Ramos (cell line): Measurements from ENCODE around the gene TOP1.

Experiments used
- in situ Hi-C: fragments of 300-500 bp; cut with MboI; formaldehyde crosslinking; loops from one replicate; pipeline ENCODE4 v1.14.3; 2022; ENCODE audit warnings: low sequenced_read_pairs; ENCODE audit not compliant: unreplicated experiment

The TOP1 gene

DNA sequence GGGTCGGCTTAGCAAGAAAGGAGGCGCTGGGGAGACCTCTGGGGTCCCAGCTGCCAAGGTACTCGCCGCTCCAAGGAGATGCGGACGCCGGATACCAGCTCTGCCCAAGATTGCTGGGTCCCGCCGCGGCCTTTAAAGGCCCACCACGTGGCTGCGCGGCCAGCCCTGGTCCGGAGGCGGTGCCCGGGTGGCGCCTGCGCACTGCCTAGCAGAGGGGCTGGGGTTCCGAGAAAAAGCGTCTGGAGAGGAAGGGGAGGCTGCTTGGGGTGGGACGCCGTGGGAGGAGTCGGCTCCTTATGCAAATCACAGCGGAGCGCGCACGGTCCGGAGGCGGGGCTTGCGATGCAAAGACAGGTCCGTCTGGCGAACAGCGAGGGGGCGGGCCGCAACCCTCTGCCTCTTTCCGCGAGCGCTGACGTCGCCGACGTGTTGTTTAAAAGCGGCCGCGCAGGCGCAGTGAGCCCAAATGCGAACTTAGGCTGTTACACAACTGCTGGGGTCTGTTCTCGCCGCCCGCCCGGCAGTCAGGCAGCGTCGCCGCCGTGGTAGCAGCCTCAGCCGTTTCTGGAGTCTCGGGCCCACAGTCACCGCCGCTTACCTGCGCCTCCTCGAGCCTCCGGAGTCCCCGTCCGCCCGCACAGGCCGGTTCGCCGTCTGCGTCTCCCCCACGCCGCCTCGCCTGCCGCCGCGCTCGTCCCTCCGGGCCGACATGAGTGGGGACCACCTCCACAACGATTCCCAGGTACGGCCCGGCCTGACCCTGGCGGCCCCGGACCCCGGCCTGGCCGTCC is at the start of gene TOP1:
Gene TOP1, plus strand, starts transcription at position 464 of the 791 bp plus-strand sequence. Its CDS starts 246 bp downstream, at position 710.
- in situ Hi-C loops = no loop called here

GRCh38 chr20:40979247-40979646 is 49.4 kb upstream of the TOP1 start:
- in situ Hi-C loops = no loop called here

DNA sequence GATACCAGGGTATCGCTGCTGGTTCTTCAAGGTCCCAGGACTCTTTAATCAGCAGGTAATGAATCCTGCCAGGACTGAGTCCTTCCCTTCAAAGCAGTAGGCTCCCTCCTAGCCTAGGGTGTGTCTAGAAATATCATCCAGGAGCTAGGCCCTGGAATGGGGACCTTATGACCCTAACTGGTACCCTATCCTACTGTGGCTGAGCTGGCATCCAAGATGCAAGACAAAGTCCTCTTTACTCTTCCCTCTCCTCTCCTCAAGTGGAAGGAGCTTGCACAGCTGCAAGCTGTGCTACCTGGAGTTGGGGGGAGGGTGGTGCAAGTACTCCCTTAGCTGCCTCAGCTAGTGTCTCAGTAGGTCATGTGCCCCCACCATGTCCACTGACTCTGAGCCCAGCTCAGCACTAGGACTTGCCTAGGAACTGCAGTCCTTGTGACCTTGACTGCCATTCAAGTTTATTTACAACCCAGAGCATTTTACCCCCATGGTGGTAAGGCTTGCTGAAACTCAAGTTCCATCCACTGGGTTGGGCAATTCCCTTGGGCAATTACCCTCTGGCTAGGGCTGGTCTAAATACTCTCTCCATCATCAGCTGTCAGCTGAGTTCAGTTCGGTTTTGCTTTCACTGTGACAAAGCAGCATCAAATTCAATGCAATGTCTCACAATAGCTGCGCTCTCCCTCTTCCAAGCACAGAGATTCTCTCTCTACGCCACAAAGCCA is 48.4 kb upstream of the TOP1 start:
- in situ Hi-C loops = no loop called here

DNA sequence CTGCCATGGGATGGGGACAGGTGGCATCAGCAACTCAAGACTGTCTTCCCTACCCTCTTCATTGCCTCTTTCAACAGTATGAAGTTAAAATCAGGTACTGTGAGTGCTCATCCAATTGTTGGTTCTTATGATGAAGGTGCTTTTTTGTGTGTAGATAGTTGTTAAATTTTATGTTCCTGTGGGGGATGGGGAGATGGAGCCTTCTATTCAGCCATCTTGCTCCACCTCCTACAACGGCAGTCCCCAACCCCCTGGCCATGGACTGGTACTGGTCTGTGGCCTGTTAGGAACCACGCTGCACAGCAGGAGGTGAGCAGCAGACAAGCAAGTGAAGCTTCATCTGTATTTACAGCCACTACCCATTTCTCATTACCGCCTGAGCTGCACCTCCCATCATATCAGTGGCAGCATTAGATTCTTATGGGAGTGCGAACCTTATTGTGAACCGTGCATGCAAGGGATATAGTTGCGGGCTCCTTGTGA is 47.8 kb upstream of the TOP1 start:
- in situ Hi-C loops = no loop called here

DNA sequence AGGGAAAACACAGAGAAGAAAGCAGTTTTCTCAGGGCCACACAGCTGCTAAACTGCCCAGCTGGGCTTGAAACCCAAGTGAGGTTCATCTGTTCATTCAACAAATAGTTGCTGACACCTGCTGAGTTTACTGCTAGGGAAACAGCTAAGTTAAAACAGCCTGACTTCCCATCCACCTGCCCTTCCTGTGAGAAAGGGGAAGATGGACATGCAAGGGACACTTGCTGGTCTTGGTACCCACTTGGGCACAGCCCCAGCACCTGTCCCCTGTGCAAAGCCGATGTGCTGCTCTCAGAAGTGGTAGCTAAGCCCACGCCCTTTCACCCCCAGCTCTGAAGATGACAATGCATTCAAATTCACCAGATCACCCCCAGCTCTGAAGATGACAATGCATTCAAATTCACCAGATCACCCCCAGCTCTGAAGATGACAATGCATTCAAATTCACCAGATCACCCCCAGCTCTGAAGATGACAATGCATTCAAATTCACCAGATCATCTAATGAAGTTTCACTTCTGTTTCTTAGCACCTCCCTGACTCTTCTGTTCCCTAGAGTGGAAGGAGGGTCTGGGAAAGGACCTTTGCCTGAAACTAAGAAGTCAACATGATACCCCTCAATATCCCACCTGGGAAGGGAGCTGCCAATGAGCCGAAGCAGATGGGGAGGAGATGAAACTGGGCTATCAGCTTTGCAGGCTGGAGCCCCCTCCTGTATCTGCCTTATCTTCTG is 46.0 kb upstream of the TOP1 start:
- in situ Hi-C loops = no loop called here

- in situ Hi-C loops = no loop called here
Observed at GRCh38 chr20:40983898-40984297, 44.7 kb upstream of the TOP1 start.

DNA sequence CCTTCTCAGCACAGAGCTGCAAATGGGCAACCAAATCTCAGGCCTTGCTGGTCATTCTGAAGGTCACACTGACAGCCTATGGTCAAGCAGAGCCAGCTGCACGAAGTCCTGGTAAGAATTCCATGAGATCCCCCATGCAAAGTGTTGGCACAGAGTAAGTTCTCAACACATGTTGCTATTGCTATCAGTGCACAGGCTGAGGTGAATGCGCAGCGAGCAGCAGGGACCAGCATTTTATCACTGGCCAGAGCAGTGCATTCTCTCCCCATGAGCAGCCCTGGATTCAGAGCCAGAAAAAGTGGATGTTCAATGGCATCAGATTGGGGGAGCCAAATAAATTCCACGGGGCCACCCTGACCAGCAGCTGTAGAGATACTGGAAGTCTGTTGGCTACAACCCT is 44.1 kb upstream of the TOP1 start:
- in situ Hi-C loops = no loop called here

GRCh38 chr20:40986774-40987173 is 41.8 kb upstream of the TOP1 start:
- in situ Hi-C loops = no loop called here

DNA sequence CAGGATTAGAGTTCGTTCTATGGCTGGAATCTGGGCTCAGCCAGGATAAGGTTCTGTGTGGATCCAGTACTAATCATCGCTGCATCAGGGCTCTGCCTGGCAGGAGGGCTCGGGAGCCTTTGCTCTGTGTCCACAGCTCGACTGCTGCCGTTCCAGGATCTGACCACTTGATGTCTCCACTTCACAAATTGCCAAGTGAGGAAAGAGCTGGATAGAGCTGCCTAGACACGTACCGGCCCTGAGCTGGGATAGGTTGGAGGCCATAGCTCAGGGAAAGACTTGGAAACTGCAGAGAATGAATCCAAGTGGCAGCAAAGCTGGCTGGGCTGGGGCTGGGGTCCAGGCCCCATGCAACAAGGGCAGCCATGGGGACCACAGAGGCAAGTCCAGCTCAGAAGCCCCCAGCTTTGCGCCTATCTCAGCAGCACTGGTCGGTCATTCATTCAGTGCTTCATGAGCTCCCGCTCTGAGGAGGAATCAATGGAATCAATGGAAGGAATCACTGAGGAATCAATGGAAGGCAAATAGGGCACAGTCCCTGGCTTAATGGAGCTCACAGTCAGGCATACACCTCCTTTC is 38.0 kb upstream of the TOP1 start:
- in situ Hi-C loops = no loop called here

DNA sequence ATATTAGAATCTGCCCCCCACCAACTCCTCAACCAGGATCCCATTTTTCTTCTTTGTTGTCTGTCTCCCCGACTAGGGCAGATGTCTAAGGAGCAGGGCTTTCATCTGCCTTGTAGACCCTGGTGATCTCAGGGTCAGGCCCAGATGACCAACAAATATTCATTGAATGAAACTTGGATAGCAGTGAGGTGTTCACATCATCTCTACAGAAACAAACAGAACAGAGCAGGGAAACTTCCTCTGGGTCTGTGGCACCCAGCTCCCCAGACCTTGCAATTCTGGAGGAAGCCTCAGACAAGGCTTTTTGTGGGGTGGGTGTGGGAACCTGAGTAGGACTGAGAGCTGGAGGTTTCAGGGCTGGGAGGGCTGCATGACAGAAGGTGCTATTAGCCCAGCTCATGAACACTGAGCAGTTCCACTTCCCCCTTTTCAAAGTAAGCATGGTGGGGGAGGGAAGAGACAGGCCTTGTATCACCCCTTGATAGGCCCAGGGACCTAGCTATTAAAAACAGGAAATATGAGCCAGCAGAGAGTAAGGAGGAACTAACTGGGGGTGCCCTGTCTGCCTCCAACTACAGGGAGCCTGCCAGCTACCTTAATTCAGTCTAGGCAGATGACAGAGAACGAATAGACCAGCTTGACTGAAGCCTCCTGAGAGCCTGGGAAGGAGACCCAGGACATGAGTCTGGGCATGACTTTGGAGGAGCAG is 37.3 kb upstream of the TOP1 start:
- in situ Hi-C loops = no loop called here

DNA sequence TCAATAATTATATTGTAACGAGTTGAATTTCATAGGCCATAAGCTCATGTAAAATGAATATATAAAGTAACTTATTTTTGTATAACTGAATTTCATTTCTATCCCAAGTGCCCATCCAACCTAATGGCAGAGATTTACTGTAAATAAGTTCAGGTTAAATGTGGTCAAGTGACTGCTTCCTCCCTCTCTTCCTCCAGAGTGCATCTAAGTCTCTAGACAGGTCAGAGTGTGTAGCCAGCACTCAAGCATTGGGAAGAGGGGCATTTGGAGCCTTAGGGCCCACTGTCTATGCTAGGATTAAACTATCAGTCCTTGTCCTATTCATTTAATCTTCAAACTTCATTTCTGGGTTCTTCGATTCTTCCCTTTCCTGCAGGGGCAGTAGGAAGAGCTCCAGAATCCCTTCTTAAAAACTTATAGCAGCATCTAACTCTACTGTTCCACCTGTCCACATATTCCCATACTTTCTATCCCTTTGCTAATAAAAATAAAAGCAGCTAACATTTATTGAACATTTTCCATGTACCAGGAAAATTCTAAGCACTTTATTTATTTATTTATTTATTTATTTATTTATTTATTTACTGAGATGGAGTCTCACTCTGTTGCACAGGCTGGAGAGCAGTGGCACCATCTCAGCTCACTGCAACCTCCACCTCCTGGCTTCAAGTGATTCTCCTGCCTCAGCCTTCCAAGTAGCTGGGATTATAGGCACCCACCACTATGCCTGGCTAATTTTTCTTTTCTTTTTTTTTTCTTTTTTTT is 36.1 kb upstream of the TOP1 start:
- in situ Hi-C loops = no loop called here

- in situ Hi-C loops = no loop called here
Observed at GRCh38 chr20:40993794-40994540, 34.7 kb upstream of the TOP1 start.

GRCh38 chr20:40996326-40996725 is 32.3 kb upstream of the TOP1 start:
- in situ Hi-C loops = no loop called here

- in situ Hi-C loops = no loop called here
Observed at GRCh38 chr20:40997116-40997515, 31.5 kb upstream of the TOP1 start.

GRCh38 chr20:40999841-41000240 is 28.8 kb upstream of the TOP1 start:
- in situ Hi-C loops = no loop called here

DNA sequence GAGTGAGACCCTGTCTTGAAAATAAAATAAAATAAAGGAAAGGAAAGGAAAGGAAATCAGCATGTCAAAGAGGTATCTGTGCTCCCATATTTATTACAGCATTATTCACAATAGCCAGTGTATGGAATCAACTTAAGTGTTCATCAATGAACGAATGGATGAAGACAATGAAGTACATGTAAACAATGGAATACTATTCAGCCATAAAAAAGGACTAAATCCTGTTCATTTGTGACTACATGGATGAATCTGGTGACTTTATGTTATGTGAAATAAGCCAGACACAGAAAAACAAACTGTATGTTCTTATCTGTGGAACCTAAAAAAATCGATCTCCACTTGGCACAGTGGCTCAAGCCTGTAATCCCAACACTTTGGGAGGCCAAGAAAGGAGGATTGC is 28.0 kb upstream of the TOP1 start:
- in situ Hi-C loops = no loop called here

- in situ Hi-C loops = no loop called here
Observed at GRCh38 chr20:41001497-41001896, 27.1 kb upstream of the TOP1 start.

GRCh38 chr20:41002842-41003142 is 25.8 kb upstream of the TOP1 start:
- in situ Hi-C loops = no loop called here
